Spleen (tissue), 7 donors: ENCODE results near the gene FAF1.

ENCODE experiments used
- POLR2A ChIP-seq, 3 donors: fragments of 450-650 bp; IDR thresholded peaks; one replicate each; pipeline ENCODE4 v1.5.1; 2017; ENCODE audit warnings: antibody characterized with exemption in 3 of 3, mild to moderate bottlenecking in 1 of 3
- TF ChIP-seq, protein P1 (sequence below), 11 experiments: fragments of 200-600 bp in 7 of 11; fragments of 450-650 bp in 4 of 11; sonication (generic) in 4 of 11; IDR thresholded peaks in 8 of 11; conservative IDR thresholded peaks in 3 of 11; 1 replicate in 7 of 11; 2 replicates in 4 of 11; pipeline versions ENCODE4 v1.4.0 to v1.8.0; 2016 to 2021; ENCODE audit warnings: antibody characterized with exemption in 11 of 11, inconsistent platforms in 4 of 11, mild to moderate bottlenecking in 1 of 11
- donor health status: DM: no; HTN: no; CAD: no; lungs with moderate emphysema.
- donor health status: DM: no; HTN: no; CAD: no.
- donor health status: DM: no; HTN: no; CAD: no.

- TF ChIP-seq, protein P1, sequence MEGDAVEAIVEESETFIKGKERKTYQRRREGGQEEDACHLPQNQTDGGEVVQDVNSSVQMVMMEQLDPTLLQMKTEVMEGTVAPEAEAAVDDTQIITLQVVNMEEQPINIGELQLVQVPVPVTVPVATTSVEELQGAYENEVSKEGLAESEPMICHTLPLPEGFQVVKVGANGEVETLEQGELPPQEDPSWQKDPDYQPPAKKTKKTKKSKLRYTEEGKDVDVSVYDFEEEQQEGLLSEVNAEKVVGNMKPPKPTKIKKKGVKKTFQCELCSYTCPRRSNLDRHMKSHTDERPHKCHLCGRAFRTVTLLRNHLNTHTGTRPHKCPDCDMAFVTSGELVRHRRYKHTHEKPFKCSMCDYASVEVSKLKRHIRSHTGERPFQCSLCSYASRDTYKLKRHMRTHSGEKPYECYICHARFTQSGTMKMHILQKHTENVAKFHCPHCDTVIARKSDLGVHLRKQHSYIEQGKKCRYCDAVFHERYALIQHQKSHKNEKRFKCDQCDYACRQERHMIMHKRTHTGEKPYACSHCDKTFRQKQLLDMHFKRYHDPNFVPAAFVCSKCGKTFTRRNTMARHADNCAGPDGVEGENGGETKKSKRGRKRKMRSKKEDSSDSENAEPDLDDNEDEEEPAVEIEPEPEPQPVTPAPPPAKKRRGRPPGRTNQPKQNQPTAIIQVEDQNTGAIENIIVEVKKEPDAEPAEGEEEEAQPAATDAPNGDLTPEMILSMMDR (IDR thresholded peaks at IDR 0.05 in 8 of 11, conservative IDR thresholded peaks at IDR 0.05 in 3 of 11): no peak
- TF ChIP-seq POLR2A (IDR thresholded peaks at IDR 0.05): no peak
Observed at GRCh38 chr1:50822035-50822776, 137.9 kb downstream of the FAF1 start.
